H9 (cell line): Measurements from ENCODE around the gene CPXM2. TPM values are rescaled to one million over a fixed set of nuclear protein-coding genes. Genes with fewer than 3 reads are reported as not detected.

ENCODE experiments used
- DNase-seq: peaks from one replicate; pipeline ENCODE4 v3.0.0-alpha.2; 2017
- H2AFZ ChIP-seq: one replicate; pipeline ENCODE4 v1.6.1; 2013; ENCODE audit warnings: mild to moderate bottlenecking, low read length, control low read depth, moderate library complexity
- H2AK5ac ChIP-seq: 2 replicates; pipeline ENCODE4 v1.6.1; 2013; ENCODE audit warnings: low read length, control low read depth, mixed read lengths; ENCODE audit not compliant: insufficient read length
- H2BK120ac ChIP-seq: one replicate; pipeline ENCODE4 v1.6.1; 2013; ENCODE audit warnings: low read depth, mild to moderate bottlenecking, low read length, control low read depth, inconsistent platforms; ENCODE audit not compliant: poor library complexity, severe bottlenecking
- H2BK12ac ChIP-seq: 2 replicates; pipeline ENCODE4 v1.6.1; 2013; ENCODE audit warnings: low read length, control low read depth, mixed read lengths, low read depth; ENCODE audit not compliant: insufficient read length
- H2BK15ac ChIP-seq: 2 replicates; pipeline ENCODE4 v1.6.1; 2013; ENCODE audit warnings: low read depth, low read length, control low read depth
- H2BK20ac ChIP-seq: one replicate; pipeline ENCODE4 v1.6.1; 2013; ENCODE audit warnings: low read depth, mild to moderate bottlenecking, low read length, control low read depth, inconsistent platforms; ENCODE audit not compliant: poor library complexity, severe bottlenecking
- H2BK5ac ChIP-seq: 2 replicates; pipeline ENCODE4 v1.6.1; 2013; ENCODE audit warnings: low read length, control low read depth, mixed read lengths; ENCODE audit not compliant: insufficient read length
- H3K14ac ChIP-seq: 2 replicates; pipeline ENCODE4 v1.6.1; 2013; ENCODE audit warnings: low read length, control low read depth; ENCODE audit not compliant: insufficient read depth
- H3K18ac ChIP-seq: 2 replicates; pipeline ENCODE4 v1.6.1; 2013; ENCODE audit warnings: low read depth, mild to moderate bottlenecking, mixed read lengths, low read length, control low read depth; ENCODE audit not compliant: insufficient read length
- H3K23ac ChIP-seq: 2 replicates; pipeline ENCODE4 v1.6.1; 2013; ENCODE audit warnings: low read length, control low read depth, mixed read lengths, low read depth; ENCODE audit not compliant: insufficient read length
- H3K23me2 ChIP-seq: 2 replicates; pipeline ENCODE4 v1.6.1; 2013; ENCODE audit warnings: low read depth, mild to moderate bottlenecking, mixed read lengths, low read length, control low read depth; ENCODE audit not compliant: insufficient read length, poor library complexity, severe bottlenecking
- H3K27ac ChIP-seq: 2 replicates; pipeline ENCODE4 v1.5.1; 2013; ENCODE audit warnings: low read length, control low read depth, mixed read lengths, low read depth; ENCODE audit not compliant: insufficient read length
- H3K27me3 ChIP-seq: 2 replicates; pipeline ENCODE4 v1.6.1; 2013; ENCODE audit warnings: low read length, control low read depth, inconsistent platforms; ENCODE audit not compliant: insufficient read depth
- H3K4ac ChIP-seq: 2 replicates; pipeline ENCODE4 v1.6.1; 2013; ENCODE audit warnings: low read depth, mild to moderate bottlenecking, control low read depth, inconsistent platforms, low read length, moderate library complexity
- H3K4me1 ChIP-seq: 2 replicates; pipeline ENCODE4 v1.6.1; 2013; ENCODE audit warnings: low read length, control low read depth, inconsistent platforms; ENCODE audit not compliant: insufficient read depth
- H3K4me2 ChIP-seq: 2 replicates; pipeline ENCODE4 v1.6.1; 2013; ENCODE audit warnings: low read length, control low read depth, mixed read lengths; ENCODE audit not compliant: insufficient read length, insufficient read depth
- H3K56ac ChIP-seq: 2 replicates; pipeline ENCODE4 v1.6.1; 2013; ENCODE audit warnings: low read depth, mild to moderate bottlenecking, mixed read lengths, low read length, control low read depth; ENCODE audit not compliant: insufficient read length
- H3K79me1 ChIP-seq: 2 replicates; pipeline ENCODE4 v1.6.1; 2013; ENCODE audit warnings: low read depth, mild to moderate bottlenecking, moderate library complexity, low read length, control low read depth, inconsistent platforms; ENCODE audit not compliant: insufficient read depth, poor library complexity, severe bottlenecking
- H3K79me2 ChIP-seq: 2 replicates; pipeline ENCODE4 v1.6.1; 2013; ENCODE audit warnings: low read length, control low read depth, inconsistent platforms; ENCODE audit not compliant: insufficient read depth
- H3K9ac ChIP-seq: 2 replicates; pipeline ENCODE4 v1.6.1; 2013; ENCODE audit warnings: low read length, control low read depth, mixed read lengths; ENCODE audit not compliant: insufficient read length; ENCODE audit errors: extremely low read depth
- H3K9me3 ChIP-seq: one replicate; pipeline ENCODE4 v1.6.1; 2013; ENCODE audit warnings: low read depth, low read length, inconsistent platforms; ENCODE audit not compliant: control insufficient read depth
- H3T11ph ChIP-seq: one replicate; pipeline ENCODE4 v1.6.1; 2013; ENCODE audit warnings: mild to moderate bottlenecking, low read length, control low read depth, inconsistent platforms
- H4K20me1 ChIP-seq: one replicate; pipeline ENCODE4 v1.6.1; 2013; ENCODE audit not compliant: control insufficient read depth, insufficient read length, insufficient read depth
- H4K5ac ChIP-seq: 2 replicates; pipeline ENCODE4 v1.6.1; 2013; ENCODE audit warnings: low read depth, mild to moderate bottlenecking, mixed read lengths, low read length, control low read depth; ENCODE audit not compliant: insufficient read length
- H4K8ac ChIP-seq: replicated peaks from 2 replicates; pipeline ENCODE4 v1.6.1; 2013; ENCODE audit warnings: low read length, control low read depth, mixed read lengths, low read depth; ENCODE audit not compliant: insufficient read length
- H4K91ac ChIP-seq: 2 replicates; pipeline ENCODE4 v1.6.1; 2013; ENCODE audit warnings: low read depth, mild to moderate bottlenecking, moderate library complexity, mixed read lengths, low read length, control low read depth; ENCODE audit not compliant: insufficient read length
- H3K27ac Mint-ChIP-seq, 3 experiments: 2 replicates in 2 of 3; 3 replicates in 1 of 3; pipeline ENCODE4 v1.8.0; 2020 to 2021; ENCODE audit warnings: mixed read lengths in 3 of 3, mild to moderate bottlenecking in 1 of 3, moderate library complexity in 1 of 3
- H3K27me3 Mint-ChIP-seq: 2 replicates; pipeline ENCODE4 v1.8.0; 2021; ENCODE audit warnings: low read depth, mild to moderate bottlenecking, moderate library complexity, mixed read lengths
- H3K36me3 Mint-ChIP-seq, 3 experiments: 2 replicates in 2 of 3; 3 replicates in 1 of 3; pipeline ENCODE4 v1.8.0; 2020 to 2021; ENCODE audit warnings: low read depth in 3 of 3, mixed read lengths in 3 of 3; ENCODE audit not compliant: insufficient read depth in 1 of 3
- H3K4me1 Mint-ChIP-seq, 2 experiments: 2 replicates each; pipeline ENCODE4 v1.8.0; 2020; ENCODE audit warnings: mixed read lengths in 2 of 2
- H3K4me3 Mint-ChIP-seq, 2 experiments: 2 replicates in 1 of 2; 3 replicates in 1 of 2; pipeline ENCODE4 v1.8.0; 2020 to 2021; ENCODE audit warnings: mild to moderate bottlenecking in 2 of 2, mixed read lengths in 2 of 2, moderate library complexity in 1 of 2
- H3K9me3 Mint-ChIP-seq, 2 experiments: 2 replicates in 1 of 2; 3 replicates in 1 of 2; pipeline ENCODE4 v1.8.0; 2020; ENCODE audit warnings: mild to moderate bottlenecking in 2 of 2, mixed read lengths in 2 of 2, moderate library complexity in 1 of 2
- total RNA-seq: library from RNA; stranded (reverse); gene quantifications from 2 replicates; pipeline ENCODE4 v1.2.1, GENCODE V29; 2021
- TF ChIP-seq, protein P1 (sequence below): fragments of 200-600 bp; sonication (generic); conservative IDR thresholded peaks from 3 replicates; pipeline ENCODE4 v1.8.0; 2021; ENCODE audit warnings: antibody characterized with exemption, mild to moderate bottlenecking

Gene CPXM2
- total RNA-seq, 1 experiment from 2014 or later: 1.7 TPM

DNA sequence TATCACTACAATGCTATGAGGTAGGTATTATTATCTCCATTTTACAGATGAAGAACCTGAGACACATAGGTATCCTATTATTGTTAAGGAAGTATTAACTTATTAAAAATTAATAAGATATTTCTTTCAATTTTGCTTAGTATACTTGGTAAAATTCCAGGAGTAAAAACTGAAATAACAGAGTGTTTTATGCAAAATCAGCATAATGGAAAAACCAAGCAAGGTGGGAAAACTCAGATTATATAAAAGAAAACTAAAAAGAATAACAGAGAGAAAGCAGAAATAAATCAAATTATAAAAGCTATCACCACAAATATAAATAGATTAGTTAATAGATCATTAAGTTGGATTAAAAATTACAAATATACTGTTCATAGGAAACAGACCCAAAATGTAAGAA, 82.0 kb downstream of the CPXM2 start:
- H3T11ph ChIP-seq: no peak overlapping the region
- no peak overlapping the region for H4K91ac ChIP-seq
- H3K18ac ChIP-seq: no peak overlapping the region
- H4K8ac ChIP-seq: no peak overlapping the region
- no peaks in the 10 kb centered on the region for H3K79me1 ChIP-seq
- no peak overlapping the region for H2AK5ac ChIP-seq
- H3K4ac ChIP-seq: no peak overlapping the region
- H2BK5ac ChIP-seq: no peak overlapping the region
- no peak overlapping the region for H2BK20ac ChIP-seq
- no peak overlapping the region for H3K27ac ChIP-seq
- H2BK15ac ChIP-seq: no peak overlapping the region
- TF ChIP-seq, protein P1, sequence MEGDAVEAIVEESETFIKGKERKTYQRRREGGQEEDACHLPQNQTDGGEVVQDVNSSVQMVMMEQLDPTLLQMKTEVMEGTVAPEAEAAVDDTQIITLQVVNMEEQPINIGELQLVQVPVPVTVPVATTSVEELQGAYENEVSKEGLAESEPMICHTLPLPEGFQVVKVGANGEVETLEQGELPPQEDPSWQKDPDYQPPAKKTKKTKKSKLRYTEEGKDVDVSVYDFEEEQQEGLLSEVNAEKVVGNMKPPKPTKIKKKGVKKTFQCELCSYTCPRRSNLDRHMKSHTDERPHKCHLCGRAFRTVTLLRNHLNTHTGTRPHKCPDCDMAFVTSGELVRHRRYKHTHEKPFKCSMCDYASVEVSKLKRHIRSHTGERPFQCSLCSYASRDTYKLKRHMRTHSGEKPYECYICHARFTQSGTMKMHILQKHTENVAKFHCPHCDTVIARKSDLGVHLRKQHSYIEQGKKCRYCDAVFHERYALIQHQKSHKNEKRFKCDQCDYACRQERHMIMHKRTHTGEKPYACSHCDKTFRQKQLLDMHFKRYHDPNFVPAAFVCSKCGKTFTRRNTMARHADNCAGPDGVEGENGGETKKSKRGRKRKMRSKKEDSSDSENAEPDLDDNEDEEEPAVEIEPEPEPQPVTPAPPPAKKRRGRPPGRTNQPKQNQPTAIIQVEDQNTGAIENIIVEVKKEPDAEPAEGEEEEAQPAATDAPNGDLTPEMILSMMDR: no peak
- H3K9me3 ChIP-seq: no peaks in the 10 kb centered on the region
- no peaks in the 10 kb centered on the region for H4K20me1 ChIP-seq
- H3K9ac ChIP-seq: no peak overlapping the region
- Mint-ChIP-seq H3K36me3 (peaks cover 0 to 4% (median 0%) of the 10 kb centered on the region in 3 experiments; a peak in 2 of 7 replicates), H3K27ac (no peak overlapping the region), H3K4me3 (no peak overlapping the region), H3K4me1 (peaks cover 9 to 10% of the 10 kb centered on the region in 2 experiments), H3K27me3 (no peaks in the 10 kb centered on the region), H3K9me3 (peaks cover 0 to 5% of the 10 kb centered on the region in 2 experiments; a peak in 1 of 5 replicates)
- H4K5ac ChIP-seq: no peak overlapping the region
- no peak overlapping the region for H3K23ac ChIP-seq
- no peak overlapping the region for H2BK120ac ChIP-seq
- H3K79me2 ChIP-seq: no peaks in the 10 kb centered on the region
- no peak for DNase-seq
- H3K14ac ChIP-seq: no peak overlapping the region
- H3K23me2 ChIP-seq: no peaks in the 10 kb centered on the region
- H3K27me3 ChIP-seq: no peaks in the 10 kb centered on the region
- H3K4me2 ChIP-seq: no peak overlapping the region
- no peak overlapping the region for H2BK12ac ChIP-seq
- no peak overlapping the region for H2AFZ ChIP-seq
- no peak overlapping the region for H3K56ac ChIP-seq
- no peaks in the 10 kb centered on the region; the same call in 1 of the 2 replicates for H3K4me1 ChIP-seq
